ENCODE results near the gene DENND4C.

Gene DENND4C

GRCh38 chr9:19288081-19288480 lies 57.6 kb downstream of the DENND4C start:
- no peaks in the 10 kb centered on the region for H3F3A ChIP-seq (ENCODE audit: insufficient read depth)
- no peak overlapping the region for H2AFZ ChIP-seq (ENCODE audit: low read depth, low read length, severe bottlenecking)
- 0 out of 2 replicates have a peak, but pooled peaks cover 8% of the 10 kb centered on the region for H4K20me1 ChIP-seq (ENCODE audit: low read depth, low read length)
- no peak overlapping the region for H3K4me2 ChIP-seq (ENCODE audit: low read depth, low read length, poor library complexity, severe bottlenecking)
- H3K9ac ChIP-seq (ENCODE audit: low read length): no peak overlapping the region
- H3K79me2 ChIP-seq (ENCODE audit: insufficient read depth, low read length): no peaks in the 10 kb centered on the region
- no peak for TF ChIP-seq CTCF (IDR thresholded peaks at IDR 0.05; ENCODE audit: insufficient read depth, low read length, poor library complexity, severe bottlenecking)
- TF ChIP-seq EZH2phosphoT487 (conservative IDR thresholded peaks at IDR 0.05; ENCODE audit: low read length): no peak
- H3K27ac ChIP-seq (ENCODE audit: low read depth, low read length): no peak overlapping the region
- H3K27me3 ChIP-seq (ENCODE audit: low read length): no peaks in the 10 kb centered on the region
- no peaks in the 10 kb centered on the region for H3K9me3 ChIP-seq (ENCODE audit: insufficient read depth, low read length)
- no peak overlapping the region for H3K4me3 ChIP-seq (ENCODE audit: insufficient read depth, low read length, poor library complexity, severe bottlenecking)
- peaks cover 4% of the 10 kb centered on the region; the same call in 1 of the 2 replicates for H3K36me3 ChIP-seq (ENCODE audit: low read length)
- H3K9me2 ChIP-seq (replicated peaks; ENCODE audit: insufficient read depth, low read length): no peaks in the 10 kb centered on the region

GRCh38 chr9:19290103-19290502 lies 59.6 kb downstream of the DENND4C start:
- no peak for TF ChIP-seq CTCF (IDR thresholded peaks at IDR 0.05; ENCODE audit: insufficient read depth, low read length, poor library complexity, severe bottlenecking)
- no peak for TF ChIP-seq EZH2phosphoT487 (conservative IDR thresholded peaks at IDR 0.05; ENCODE audit: low read length)
- peaks cover 4% of the 10 kb centered on the region; the same call in 1 of the 2 replicates for H3K36me3 ChIP-seq (ENCODE audit: low read length)
- H3K9me3 ChIP-seq (ENCODE audit: insufficient read depth, low read length): no peaks in the 10 kb centered on the region
- H3K27me3 ChIP-seq (ENCODE audit: low read length): no peaks in the 10 kb centered on the region
- H4K20me1 ChIP-seq (ENCODE audit: low read depth, low read length): 0 out of 2 replicates have a peak, but pooled peaks cover 8% of the 10 kb centered on the region
- no peak overlapping the region for H2AFZ ChIP-seq (ENCODE audit: low read depth, low read length, severe bottlenecking)
- no peak overlapping the region for H3K27ac ChIP-seq (ENCODE audit: low read depth, low read length)
- H3K9me2 ChIP-seq (replicated peaks; ENCODE audit: insufficient read depth, low read length): no peaks in the 10 kb centered on the region
- no peaks in the 10 kb centered on the region for H3F3A ChIP-seq (ENCODE audit: insufficient read depth)
- no peak overlapping the region for H3K9ac ChIP-seq (ENCODE audit: low read length)
- H3K4me3 ChIP-seq (ENCODE audit: insufficient read depth, low read length, poor library complexity, severe bottlenecking): no peak overlapping the region
- H3K4me2 ChIP-seq (ENCODE audit: low read depth, low read length, poor library complexity, severe bottlenecking): no peak overlapping the region
- no peaks in the 10 kb centered on the region for H3K79me2 ChIP-seq (ENCODE audit: insufficient read depth, low read length)

GRCh38 chr9:19294219-19294618 lies 63.7 kb downstream of the DENND4C start:
- Histone ChIP-seq H3K27me3 (ENCODE audit: low read length) (no peaks in the 10 kb centered on the region), H3K4me3 (ENCODE audit: insufficient read depth, low read length, poor library complexity, severe bottlenecking) (no peak overlapping the region), H3K9me3 (ENCODE audit: insufficient read depth, low read length) (no peaks in the 10 kb centered on the region), H3K4me2 (ENCODE audit: low read depth, low read length, poor library complexity, severe bottlenecking) (no peak overlapping the region), H3K9ac (ENCODE audit: low read length) (no peak overlapping the region), H3F3A (ENCODE audit: insufficient read depth) (no peaks in the 10 kb centered on the region), H4K20me1 (ENCODE audit: low read depth, low read length) (no peaks in the 10 kb centered on the region), H3K79me2 (ENCODE audit: insufficient read depth, low read length) (no peaks in the 10 kb centered on the region), H3K27ac (ENCODE audit: low read depth, low read length) (no peak overlapping the region), H3K36me3 (ENCODE audit: low read length) (no peaks in the 10 kb centered on the region; the same call in 1 of the 2 replicates), H3K9me2 (replicated peaks; ENCODE audit: insufficient read depth, low read length) (no peaks in the 10 kb centered on the region), H2AFZ (ENCODE audit: low read depth, low read length, severe bottlenecking) (no peak overlapping the region)
- TF ChIP-seq EZH2phosphoT487 (conservative IDR thresholded peaks at IDR 0.05; ENCODE audit: low read length): no peak
- TF ChIP-seq CTCF (IDR thresholded peaks at IDR 0.05; ENCODE audit: insufficient read depth, low read length, poor library complexity, severe bottlenecking): no peak

All from SU-DHL-6 (cell line).